GM12878 (cell line): ENCODE measurements around the gene ANK3. TPM values are rescaled to one million over a fixed set of nuclear protein-coding genes. Genes with fewer than 3 reads are reported as not detected.

Experiments
- ATAC-seq: fragments of 200-7000 bp; cut with Tn5 transposase; 3 replicates; pipeline ENCODE4 v1.9.1; 2020; ENCODE audit warnings: mild to moderate bottlenecking, moderate library complexity
- BruUV-seq: library from RNA; stranded (reverse); fragments of 400-500 nt; replicated peaks from 2 replicates; lab custom pipeline; 2021; lab: Mats Ljungman, UMichigan
- CTCF ChIA-PET: fragments of 300-600 bp; sonication (Branson Sonifier 250); formaldehyde crosslinking; extraction: SDS; loops from one replicate; lab custom pipeline; 2021; ENCODE audit warnings: inconsistent platforms; lab: Yijun Ruan, JAX
- POLR2A ChIA-PET: fragments of 350-600 bp; formaldehyde crosslinking; extraction: SDS; loops from one replicate; lab custom pipeline; 2021; ENCODE audit warnings: inconsistent platforms; lab: Charles Lee
- RAD21 ChIA-PET: fragments of 300-600 bp; sonication (Branson Sonifier 250); formaldehyde crosslinking; loops from one replicate; lab custom pipeline; 2023; ENCODE audit warnings: antibody characterized with exemption; ENCODE audit not compliant: unreplicated experiment; lab: Charles Lee
- SMC1A ChIA-PET: fragments of 300-600 bp; sonication (Branson Sonifier 250); formaldehyde crosslinking; loops from one replicate; lab custom pipeline; 2023; ENCODE audit not compliant: unreplicated experiment, uncharacterized antibody; lab: Charles Lee
- DNase-seq: peaks from one replicate; pipeline ENCODE4 v3.0.0-alpha.2; 2011; ENCODE audit warnings: low read depth, low spot score
- FAIRE-seq: peaks from 3 replicates; lab custom pipeline; 2011; peaks lifted over from hg19 to GRCh38; lab: Jason Lieb, UNC
- H2AFZ ChIP-seq: 2 replicates; pipeline ENCODE4 v1.6.0; 2011; ENCODE audit warnings: low read depth, low read length, control low read depth; ENCODE audit not compliant: control insufficient read depth
- H3K27ac ChIP-seq: 2 replicates; pipeline ENCODE4 v1.5.1; 2011; ENCODE audit warnings: control low read depth; ENCODE audit not compliant: control insufficient read depth, insufficient read depth
- H3K27me3 ChIP-seq, 2 experiments: replicated peaks in 1 of 2; 2 replicates each; pipeline versions ENCODE4 v1.6.0 to v1.6.1; 2011; ENCODE audit warnings: low read length in 1 of 2; ENCODE audit not compliant: control insufficient read depth in 2 of 2, insufficient read depth in 2 of 2
- H3K36me3 ChIP-seq, 2 experiments: 2 replicates each; pipeline ENCODE4 v1.5.1; 2011; ENCODE audit warnings: low read length in 1 of 2; ENCODE audit not compliant: control insufficient read depth in 2 of 2, insufficient read depth in 2 of 2
- H3K4me1 ChIP-seq: 2 replicates; pipeline ENCODE4 v1.6.1; 2011; ENCODE audit warnings: mild to moderate bottlenecking, low read length, moderate library complexity, mixed read lengths; ENCODE audit not compliant: control insufficient read depth, insufficient read depth
- H3K4me2 ChIP-seq: 2 replicates; pipeline ENCODE4 v1.6.0; 2011; ENCODE audit warnings: control low read depth; ENCODE audit not compliant: control insufficient read depth, insufficient read depth
- H3K4me3 ChIP-seq: fragments of 200-600 bp; sonication (generic); 2 replicates; pipeline ENCODE4 v1.5.1; 2016
- H3K79me2 ChIP-seq: 2 replicates; pipeline ENCODE4 v1.6.0; 2011; ENCODE audit warnings: low read length; ENCODE audit not compliant: control insufficient read depth, insufficient read depth
- H3K9ac ChIP-seq: 2 replicates; pipeline ENCODE4 v1.8.0; 2011; ENCODE audit warnings: low read length, control low read depth, mixed read lengths; ENCODE audit not compliant: control insufficient read depth, insufficient read depth
- H3K9me3 ChIP-seq: replicated peaks from 3 replicates; pipeline ENCODE4 v1.5.1; 2011; ENCODE audit warnings: mild to moderate bottlenecking, low read length; ENCODE audit not compliant: control insufficient read depth, insufficient read depth
- H4K20me1 ChIP-seq: 2 replicates; pipeline ENCODE4 v1.6.0; 2011; ENCODE audit not compliant: control insufficient read depth, insufficient read depth
- BACH1 ChIP-seq: fragments of 450-650 bp; IDR thresholded peaks from 2 replicates; pipeline ENCODE4 v1.6.1; 2017; ENCODE audit warnings: mild to moderate bottlenecking, borderline replicate concordance
- CBFB ChIP-seq: IDR thresholded peaks from 2 replicates; pipeline ENCODE4 v1.6.1; 2016; ENCODE audit warnings: antibody characterized with exemption, low read depth
- FOS ChIP-seq: IDR thresholded peaks from 3 replicates; pipeline ENCODE4 v1.6.1; 2011; ENCODE audit warnings: borderline replicate concordance; ENCODE audit not compliant: insufficient read length; ENCODE audit errors: extremely low read depth
- GATAD2B ChIP-seq: fragments of 450-650 bp; conservative IDR thresholded peaks from 2 replicates; pipeline ENCODE4 v1.6.1; 2017; ENCODE audit warnings: low read depth, mild to moderate bottlenecking, moderate library complexity
- PAX5 ChIP-seq: IDR thresholded peaks from 2 replicates; pipeline ENCODE4 v1.6.1; 2011; ENCODE audit warnings: low read depth, low read length, borderline replicate concordance
- POU2F2 ChIP-seq: IDR thresholded peaks from 3 replicates; pipeline ENCODE4 v1.6.1; 2011; ENCODE audit warnings: low read depth, mild to moderate bottlenecking, low read length, borderline replicate concordance
- RELA ChIP-seq: fragments of 450-650 bp; IDR thresholded peaks from 2 replicates; pipeline ENCODE4 v1.8.0; 2014; ENCODE audit warnings: borderline replicate concordance; ENCODE audit not compliant: partially characterized antibody
- SKIL ChIP-seq: fragments of 450-650 bp; IDR thresholded peaks from 2 replicates; pipeline ENCODE4 v1.6.1; 2017; ENCODE audit warnings: mild to moderate bottlenecking, low read depth, inconsistent platforms; ENCODE audit not compliant: poor library complexity, severe bottlenecking
- USF1 ChIP-seq: IDR thresholded peaks from 2 replicates; pipeline ENCODE4 v1.6.1; 2011; ENCODE audit warnings: borderline replicate concordance, low read depth, mild to moderate bottlenecking, moderate library complexity, mixed read lengths, low read length; ENCODE audit not compliant: insufficient read depth; ENCODE audit errors: extremely low read length
- USF2 ChIP-seq: IDR thresholded peaks from 2 replicates; pipeline ENCODE4 v1.6.1; 2011; ENCODE audit warnings: low read depth, low read length, improper control_type of control experiment, borderline replicate concordance
- WRNIP1 ChIP-seq: IDR thresholded peaks from 2 replicates; pipeline ENCODE4 v1.6.1; 2011; ENCODE audit warnings: low read depth, low read length, improper control_type of control experiment, borderline replicate concordance
- ZNF622 ChIP-seq: fragments of 450-650 bp; IDR thresholded peaks from 2 replicates; pipeline ENCODE4 v1.6.1; 2017; ENCODE audit warnings: mild to moderate bottlenecking, inconsistent platforms
- WGBS: methylation state at CpG from one replicate; pipeline ENCODE4 v1.1.6; 2016; ENCODE audit warnings: low lambda C conversion rate; ENCODE audit not compliant: insufficient replicate concordance, insufficient coverage; ENCODE audit errors: missing lambda C conversion rate; 5-methylcytosine and 5-hydroxymethylcytosine counted together
- in situ Hi-C: fragments of 300-500 bp; cut with MboI; formaldehyde crosslinking; loops from 9 replicates; pipeline ENCODE4 v1.14.3; 2018; ENCODE audit warnings: mixed read lengths
- intact Hi-C: fragments of 100-400 bp; cut with micrococcal nuclease; formaldehyde crosslinking; loops from one replicate; pipeline ENCODE4 v1.14.2; 2022; ENCODE audit not compliant: unreplicated experiment
- polyA plus RNA-seq, 11 experiments: library from polyadenylated mRNA; depleted of rRNA in 4 of 11; unstranded in 6 of 11; stranded (reverse) in 5 of 11; fragments of >200 nt; fragmentation: Nextera tagmentation in 4 of 11; fragmentation: Illumina TruSeq in 1 of 11; extraction: Ambion mirVana in 4 of 11; extraction: Trizol in 1 of 11; gene quantifications; 1 replicate in 1 of 11; 2 replicates in 10 of 11; pipeline versions ENCODE4 v1.2.1 to v1.2.3, GENCODE V29; 2011 to 2016; ENCODE audit warnings: inconsistent platforms in 2 of 11, missing spikeins in 2 of 11, low read depth in 1 of 11
- total RNA-seq, 4 experiments: library from RNA; depleted of rRNA in 3 of 4; stranded (reverse); fragments of >200 nt in 3 of 4; fragmentation: Illumina TruSeq in 1 of 4; extraction: Trizol in 1 of 4; gene quantifications; 2 replicates each; pipeline versions ENCODE4 v1.2.1 to v1.2.3, GENCODE V29; 2013 to 2021

ANK3 gene
- total and polyA plus RNA-seq, 10 of the 15 experiments (the other 5 are each of a cell fraction or from before 2014, with no cell fraction given) = 0.06 to 0.82 (median 0.20) TPM; not detected in 2

GRCh38 chr10:60414877-60415585 is 25.4 kb upstream of the ANK3 start (continued):
- TF ChIP-seq FOS (no peak), PAX5 (no peak), SKIL (no peak), USF1 (no peak), CBFB (no peak)
- TF ChIP-seq, all 136 proteins: peak for 0

GRCh38 chr10:60414111-60414510 is 24.4 kb upstream of the ANK3 start:
- WGBS = 78% methylated on average over 2 of the region's 2 CpGs
- H2AFZ ChIP-seq = no peak overlapping the region
- CTCF ChIA-PET = no interaction called here
- no peak overlapping the region for H3K9ac ChIP-seq
- POLR2A ChIA-PET = no interaction called here
- H3K27ac ChIP-seq = no peak overlapping the region
- DNase-seq = no peak
- in situ Hi-C loops = no loop called here
- no peaks in the 10 kb centered on the region for H4K20me1 ChIP-seq
- H3K4me2 ChIP-seq = no peak overlapping the region
- SMC1A ChIA-PET = interaction anchor here (1.4 kb wide), 1 partner anchor 11 kb away, joined by 3 read pairs; no protein-coding TSS in a partner anchor
- TF ChIP-seq USF2 = no peak
- no peak for TF ChIP-seq ZNF622
- no peak for TF ChIP-seq POU2F2
- TF ChIP-seq CBFB = no peak
- no peak for TF ChIP-seq WRNIP1
- TF ChIP-seq SKIL = no peak
- TF ChIP-seq RELA = no peak
- TF ChIP-seq GATAD2B = no peak
- TF ChIP-seq BACH1 = no peak
- no TSS peak for BruUV-seq
- no peaks in the 10 kb centered on the region for H3K36me3 ChIP-seq
- RAD21 ChIA-PET = no interaction called here
- no peak for ATAC-seq
- no peaks in the 10 kb centered on the region for H3K79me2 ChIP-seq
- no peaks in the 10 kb centered on the region for H3K27me3 ChIP-seq
- no peak for FAIRE-seq
- no peaks in the 10 kb centered on the region for H3K4me1 ChIP-seq
- no peaks in the 10 kb centered on the region for H3K9me3 ChIP-seq
- H3K4me3 ChIP-seq = no peak overlapping the region
- intact Hi-C loops = no loop called here
